ENCODE measurements around the gene HAUS7.

The HAUS7 gene

DNA sequence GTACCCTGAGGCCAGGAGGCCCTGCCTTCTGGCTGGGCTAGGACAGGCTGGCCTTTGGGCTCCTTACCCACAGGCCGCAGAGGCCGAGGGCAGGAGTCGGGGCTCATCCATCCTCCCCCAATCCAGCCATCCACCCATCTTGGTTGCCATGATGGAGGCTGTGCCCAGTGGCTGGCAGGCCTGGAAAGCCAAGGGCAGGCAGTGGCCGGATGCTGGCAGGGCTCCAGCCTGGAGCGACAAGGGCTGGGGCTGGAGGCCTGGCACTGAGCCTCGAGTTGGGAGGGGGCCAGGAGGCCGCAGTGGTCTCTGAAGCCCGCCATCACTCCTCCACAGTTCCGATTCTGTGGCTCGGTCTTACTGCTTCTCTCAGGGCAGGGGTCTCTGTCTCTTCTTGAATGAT, 15.8 kb upstream of the HAUS7 start:
- Histone ChIP-seq H3K9me3 (ENCODE audit: control insufficient read depth, low read length) (no peaks in the 10 kb centered on the region), H3K4me3 (ENCODE audit: low read length) (no peak overlapping the region), H3K27me3 (ENCODE audit: control insufficient read depth, insufficient read depth, low read length) (no peaks in the 10 kb centered on the region), H3K4me1 (ENCODE audit: control insufficient read depth, insufficient read depth, low read length) (peaks cover 5% of the 10 kb centered on the region), H3K9ac (ENCODE audit: low read length) (no peak overlapping the region), H3K36me3 (ENCODE audit: control insufficient read depth, insufficient read depth, low read length) (no peaks in the 10 kb centered on the region)

GRCh38 chrX:153485396-153486080, 15.2 kb upstream of the HAUS7 start:
- Histone ChIP-seq H3K4me3 (ENCODE audit: low read length) (no peak overlapping the region), H3K27me3 (ENCODE audit: control insufficient read depth, insufficient read depth, low read length) (no peaks in the 10 kb centered on the region), H3K9ac (ENCODE audit: low read length) (no peak overlapping the region), H3K9me3 (ENCODE audit: control insufficient read depth, low read length) (no peaks in the 10 kb centered on the region), H3K4me1 (ENCODE audit: control insufficient read depth, insufficient read depth, low read length) (peaks cover 5% of the 10 kb centered on the region), H3K36me3 (ENCODE audit: control insufficient read depth, insufficient read depth, low read length) (no peaks in the 10 kb centered on the region)

GRCh38 chrX:153482376-153483015, 12.1 kb upstream of the HAUS7 start:
- Histone ChIP-seq H3K36me3 (ENCODE audit: control insufficient read depth, insufficient read depth, low read length) (no peaks in the 10 kb centered on the region), H3K4me1 (ENCODE audit: control insufficient read depth, insufficient read depth, low read length) (no peaks in the 10 kb centered on the region), H3K4me3 (ENCODE audit: low read length) (no peak overlapping the region), H3K9me3 (ENCODE audit: control insufficient read depth, low read length) (no peaks in the 10 kb centered on the region), H3K9ac (ENCODE audit: low read length) (no peak overlapping the region), H3K27me3 (ENCODE audit: control insufficient read depth, insufficient read depth, low read length) (no peaks in the 10 kb centered on the region)

GRCh38 chrX:153481043-153481442, 10.7 kb upstream of the HAUS7 start:
- H3K36me3 ChIP-seq (ENCODE audit: control insufficient read depth, insufficient read depth, low read length), result no peaks in the 10 kb centered on the region
- H3K27me3 ChIP-seq (ENCODE audit: control insufficient read depth, insufficient read depth, low read length), result no peaks in the 10 kb centered on the region
- H3K4me1 ChIP-seq (ENCODE audit: control insufficient read depth, insufficient read depth, low read length), result no peaks in the 10 kb centered on the region
- no peak overlapping the region for H3K4me3 ChIP-seq (ENCODE audit: low read length)
- no peak overlapping the region for H3K9ac ChIP-seq (ENCODE audit: low read length)
- no peaks in the 10 kb centered on the region for H3K9me3 ChIP-seq (ENCODE audit: control insufficient read depth, low read length)

GRCh38 chrX:153478746-153479145, 8.4 kb upstream of the HAUS7 start:
- no peak overlapping the region for H3K9ac ChIP-seq (ENCODE audit: low read length)
- no peaks in the 10 kb centered on the region for H3K36me3 ChIP-seq (ENCODE audit: control insufficient read depth, insufficient read depth, low read length)
- no peak overlapping the region for H3K4me3 ChIP-seq (ENCODE audit: low read length)
- H3K4me1 ChIP-seq (ENCODE audit: control insufficient read depth, insufficient read depth, low read length), result peaks cover 5% of the 10 kb centered on the region
- no peaks in the 10 kb centered on the region for H3K9me3 ChIP-seq (ENCODE audit: control insufficient read depth, low read length)
- H3K27me3 ChIP-seq (ENCODE audit: control insufficient read depth, insufficient read depth, low read length), result peaks cover 6% of the 10 kb centered on the region

GRCh38 chrX:153477901-153478300, 7.5 kb upstream of the HAUS7 start:
- Histone ChIP-seq H3K4me3 (ENCODE audit: low read length) (no peak overlapping the region), H3K27me3 (ENCODE audit: control insufficient read depth, insufficient read depth, low read length) (peaks cover 6% of the 10 kb centered on the region), H3K9me3 (ENCODE audit: control insufficient read depth, low read length) (no peaks in the 10 kb centered on the region), H3K9ac (ENCODE audit: low read length) (no peak overlapping the region), H3K36me3 (ENCODE audit: control insufficient read depth, insufficient read depth, low read length) (no peaks in the 10 kb centered on the region), H3K4me1 (ENCODE audit: control insufficient read depth, insufficient read depth, low read length) (peaks cover 5% of the 10 kb centered on the region)

- H3K27me3 ChIP-seq (ENCODE audit: control insufficient read depth, insufficient read depth, low read length), result peaks cover 6% of the 10 kb centered on the region
- no peak overlapping the region for H3K9ac ChIP-seq (ENCODE audit: low read length)
- H3K9me3 ChIP-seq (ENCODE audit: control insufficient read depth, low read length), result no peaks in the 10 kb centered on the region
- H3K4me3 ChIP-seq (ENCODE audit: low read length), result no peak overlapping the region
- H3K4me1 ChIP-seq (ENCODE audit: control insufficient read depth, insufficient read depth, low read length), result peaks cover 5% of the 10 kb centered on the region
- H3K36me3 ChIP-seq (ENCODE audit: control insufficient read depth, insufficient read depth, low read length), result no peaks in the 10 kb centered on the region
These were observed 7.0 kb upstream of the HAUS7 start for GRCh38 chrX:153477364-153477857.

GRCh38 chrX:153476666-153477363, 6.4 kb upstream of the HAUS7 start:
- Histone ChIP-seq H3K9ac (ENCODE audit: low read length) (no peak overlapping the region), H3K4me3 (ENCODE audit: low read length) (no peak overlapping the region), H3K36me3 (ENCODE audit: control insufficient read depth, insufficient read depth, low read length) (no peaks in the 10 kb centered on the region), H3K27me3 (ENCODE audit: control insufficient read depth, insufficient read depth, low read length) (peaks cover 6% of the 10 kb centered on the region), H3K9me3 (ENCODE audit: control insufficient read depth, low read length) (no peaks in the 10 kb centered on the region), H3K4me1 (ENCODE audit: control insufficient read depth, insufficient read depth, low read length) (peaks cover 5% of the 10 kb centered on the region)

DNA sequence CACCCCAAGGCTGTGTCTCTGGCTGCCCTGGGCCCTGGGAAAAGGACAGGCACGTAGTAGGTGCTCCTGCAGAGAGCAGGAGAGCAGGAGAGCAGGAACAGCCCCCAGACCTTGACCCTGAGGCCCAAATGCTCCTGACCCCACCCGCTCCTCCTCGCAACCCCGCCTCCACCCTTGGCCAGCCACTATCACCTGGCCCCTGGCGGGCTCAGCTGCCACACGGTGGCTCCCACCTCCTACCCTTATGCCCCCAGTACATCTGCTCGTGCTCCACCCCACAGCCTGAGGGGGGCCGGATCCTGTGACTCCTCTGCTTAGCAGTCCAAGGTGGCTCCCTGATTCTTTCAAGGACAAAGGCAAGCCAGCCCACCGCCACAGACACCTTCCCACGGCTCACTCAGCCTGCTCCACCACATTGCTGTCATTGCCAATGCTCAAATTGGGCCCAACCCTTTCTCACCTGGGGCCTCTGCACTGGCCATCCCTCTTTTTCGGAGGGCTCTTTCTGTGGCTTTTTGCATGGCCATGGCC, 5.4 kb upstream of the HAUS7 start:
- no peaks in the 10 kb centered on the region for H3K36me3 ChIP-seq (ENCODE audit: control insufficient read depth, insufficient read depth, low read length)
- no peaks in the 10 kb centered on the region for H3K9me3 ChIP-seq (ENCODE audit: control insufficient read depth, low read length)
- H3K27me3 ChIP-seq (ENCODE audit: control insufficient read depth, insufficient read depth, low read length), result peaks cover 6% of the 10 kb centered on the region
- no peak overlapping the region for H3K9ac ChIP-seq (ENCODE audit: low read length)
- peaks cover 5% of the 10 kb centered on the region for H3K4me1 ChIP-seq (ENCODE audit: control insufficient read depth, insufficient read depth, low read length)
- no peak overlapping the region for H3K4me3 ChIP-seq (ENCODE audit: low read length)

DNA sequence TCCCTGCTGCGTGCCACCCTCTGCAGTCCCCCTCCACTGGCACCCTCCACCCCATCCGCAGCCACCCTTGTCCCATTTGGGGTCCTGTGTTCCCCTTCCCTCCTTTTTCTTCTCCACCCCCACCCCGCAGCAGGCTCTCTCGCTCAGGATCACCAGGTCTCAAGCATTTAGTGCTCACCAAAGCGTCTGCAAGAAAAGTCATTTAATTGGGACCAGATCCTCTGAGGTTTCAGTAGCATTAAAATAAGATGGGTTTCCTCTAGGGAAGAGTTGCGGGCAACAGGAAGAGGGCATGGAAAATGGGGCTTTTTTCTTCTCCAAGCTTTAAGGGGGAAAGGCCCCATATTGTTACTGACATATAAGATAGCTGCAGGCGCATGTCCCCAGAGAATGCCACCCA, 4.9 kb upstream of the HAUS7 start:
- peaks cover 6% of the 10 kb centered on the region for H3K27me3 ChIP-seq (ENCODE audit: control insufficient read depth, insufficient read depth, low read length)
- no peaks in the 10 kb centered on the region for H3K36me3 ChIP-seq (ENCODE audit: control insufficient read depth, insufficient read depth, low read length)
- no peak overlapping the region for H3K4me3 ChIP-seq (ENCODE audit: low read length)
- H3K4me1 ChIP-seq (ENCODE audit: control insufficient read depth, insufficient read depth, low read length), result peaks cover 5% of the 10 kb centered on the region
- H3K9ac ChIP-seq (ENCODE audit: low read length), result no peak overlapping the region
- H3K9me3 ChIP-seq (ENCODE audit: control insufficient read depth, low read length), result no peaks in the 10 kb centered on the region

DNA sequence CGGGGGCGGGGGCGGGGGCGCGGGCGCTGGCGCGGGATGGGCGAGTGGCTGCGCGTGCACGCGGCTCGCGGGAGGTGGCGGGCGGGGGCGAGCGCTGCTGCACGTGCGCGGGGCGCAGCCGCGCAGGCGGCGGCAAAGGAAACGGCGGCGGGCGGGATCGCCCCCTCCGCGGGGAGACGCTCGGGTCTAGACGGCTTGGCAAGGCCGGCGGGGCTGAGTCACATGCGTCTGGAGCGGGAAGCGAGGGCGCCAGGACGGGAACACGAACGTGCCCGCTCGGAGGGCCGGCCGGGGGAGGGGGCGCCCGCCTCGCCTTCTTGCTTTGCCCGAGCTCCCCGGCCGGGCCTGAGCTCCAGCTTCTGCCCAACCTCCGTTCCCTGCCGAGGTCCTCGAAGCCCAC, 4.3 kb upstream of the HAUS7 start:
- peaks cover 6% of the 10 kb centered on the region for H3K27me3 ChIP-seq (ENCODE audit: control insufficient read depth, insufficient read depth, low read length)
- no peak overlapping the region for H3K9ac ChIP-seq (ENCODE audit: low read length)
- H3K4me1 ChIP-seq (ENCODE audit: control insufficient read depth, insufficient read depth, low read length), result peaks cover 5% of the 10 kb centered on the region
- H3K4me3 ChIP-seq (ENCODE audit: low read length), result no peak overlapping the region
- H3K36me3 ChIP-seq (ENCODE audit: control insufficient read depth, insufficient read depth, low read length), result no peaks in the 10 kb centered on the region
- no peaks in the 10 kb centered on the region for H3K9me3 ChIP-seq (ENCODE audit: control insufficient read depth, low read length)

DNA sequence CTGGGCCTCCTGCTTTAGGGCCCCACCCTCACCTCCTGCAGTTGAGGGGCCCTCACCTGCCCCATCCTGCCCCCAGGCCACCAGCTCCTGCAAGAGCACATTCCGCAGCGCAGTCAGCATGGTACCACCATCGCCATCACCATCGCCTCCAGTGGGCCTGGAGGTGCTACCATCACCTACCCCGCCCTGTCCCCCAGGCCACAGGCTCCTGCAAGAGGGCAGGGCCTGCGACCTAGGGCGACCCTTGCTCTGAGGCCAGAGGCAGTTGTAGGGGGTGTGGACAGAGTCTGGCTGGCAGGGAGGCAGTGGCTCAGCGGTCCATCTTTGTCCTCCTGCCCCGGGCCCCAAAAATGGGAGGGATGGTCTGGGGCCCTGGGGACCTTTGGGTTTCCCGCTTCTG, 3.9 kb upstream of the HAUS7 start:
- no peaks in the 10 kb centered on the region for H3K36me3 ChIP-seq (ENCODE audit: control insufficient read depth, insufficient read depth, low read length)
- H3K27me3 ChIP-seq (ENCODE audit: control insufficient read depth, insufficient read depth, low read length), result peaks cover 6% of the 10 kb centered on the region
- no peak overlapping the region for H3K4me3 ChIP-seq (ENCODE audit: low read length)
- peaks cover 5% of the 10 kb centered on the region for H3K4me1 ChIP-seq (ENCODE audit: control insufficient read depth, insufficient read depth, low read length)
- H3K9me3 ChIP-seq (ENCODE audit: control insufficient read depth, low read length), result no peaks in the 10 kb centered on the region
- no peak overlapping the region for H3K9ac ChIP-seq (ENCODE audit: low read length)

All from mucosa of stomach (tissue), 1 donor.